ENCODE data around the gene TNIK.

TNIK gene

DNA sequence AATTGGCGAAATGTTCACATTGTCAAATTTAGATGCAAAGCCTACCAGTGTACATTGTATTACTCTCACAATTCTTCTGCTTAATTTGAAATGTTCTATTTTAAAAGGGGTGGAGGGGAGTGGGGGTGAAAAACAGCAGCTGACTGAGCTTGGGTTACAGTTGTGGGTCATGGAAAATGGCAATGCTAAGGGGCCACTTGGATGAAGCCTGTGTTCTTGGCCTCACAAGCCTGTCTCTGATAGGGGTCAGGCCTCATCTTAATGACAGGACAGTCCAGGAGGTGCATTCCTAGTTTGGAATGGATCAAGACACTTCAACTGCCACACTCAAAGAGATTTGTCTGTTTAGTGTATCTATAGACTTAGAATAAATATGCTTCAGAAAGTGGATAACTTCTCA lies 158.2 kb downstream of the TNIK start:
- Histone ChIP-seq H3K27ac (no peak overlapping the region), H3K36me3 (no peaks in the 10 kb centered on the region), H3K4me3 (no peak overlapping the region), H3K27me3 (no peaks in the 10 kb centered on the region), H3K9me3 (no peaks in the 10 kb centered on the region), H3K4me1 (peaks cover 0 to 24% (median 8%) of the 10 kb centered on the region in 4 donors)
- intact Hi-C loops (cut with DNase I; ENCODE audit: low total_unique reads), result no loop called here
- DNase-seq, result no peak
- TF ChIP-seq, protein P1, sequence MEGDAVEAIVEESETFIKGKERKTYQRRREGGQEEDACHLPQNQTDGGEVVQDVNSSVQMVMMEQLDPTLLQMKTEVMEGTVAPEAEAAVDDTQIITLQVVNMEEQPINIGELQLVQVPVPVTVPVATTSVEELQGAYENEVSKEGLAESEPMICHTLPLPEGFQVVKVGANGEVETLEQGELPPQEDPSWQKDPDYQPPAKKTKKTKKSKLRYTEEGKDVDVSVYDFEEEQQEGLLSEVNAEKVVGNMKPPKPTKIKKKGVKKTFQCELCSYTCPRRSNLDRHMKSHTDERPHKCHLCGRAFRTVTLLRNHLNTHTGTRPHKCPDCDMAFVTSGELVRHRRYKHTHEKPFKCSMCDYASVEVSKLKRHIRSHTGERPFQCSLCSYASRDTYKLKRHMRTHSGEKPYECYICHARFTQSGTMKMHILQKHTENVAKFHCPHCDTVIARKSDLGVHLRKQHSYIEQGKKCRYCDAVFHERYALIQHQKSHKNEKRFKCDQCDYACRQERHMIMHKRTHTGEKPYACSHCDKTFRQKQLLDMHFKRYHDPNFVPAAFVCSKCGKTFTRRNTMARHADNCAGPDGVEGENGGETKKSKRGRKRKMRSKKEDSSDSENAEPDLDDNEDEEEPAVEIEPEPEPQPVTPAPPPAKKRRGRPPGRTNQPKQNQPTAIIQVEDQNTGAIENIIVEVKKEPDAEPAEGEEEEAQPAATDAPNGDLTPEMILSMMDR (IDR thresholded peaks at IDR 0.05), result no peak

DNA sequence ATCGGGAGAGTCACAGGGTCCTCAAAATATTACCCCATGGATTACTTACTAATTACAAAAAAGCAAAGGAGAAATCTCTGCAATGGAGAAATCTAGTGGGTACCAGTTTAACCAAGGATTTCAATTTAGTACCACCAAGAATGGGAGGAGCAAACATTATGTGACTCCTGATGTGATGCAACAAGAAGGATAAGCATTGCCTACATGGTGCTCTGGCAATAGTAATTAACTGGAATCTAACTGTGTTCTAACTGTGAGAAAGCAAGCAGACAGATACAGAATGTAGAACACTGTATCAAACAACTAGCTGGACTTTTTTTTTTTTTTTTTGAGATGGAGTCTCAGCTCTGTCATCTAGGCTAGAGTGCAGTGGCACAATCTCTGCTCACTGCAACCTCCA lies 159.2 kb downstream of the TNIK start:
- no peak for DNase-seq
- TF ChIP-seq, protein P1 (IDR thresholded peaks at IDR 0.05), result no peak
- H3K9me3 ChIP-seq, result no peaks in the 10 kb centered on the region
- H3K4me3 ChIP-seq, result no peak overlapping the region
- H3K36me3 ChIP-seq, result no peaks in the 10 kb centered on the region
- peaks cover 0 to 25% (median 11%) of the 10 kb centered on the region in 4 donors for H3K4me1 ChIP-seq
- no peak overlapping the region for H3K27ac ChIP-seq
- intact Hi-C loops (cut with DNase I; ENCODE audit: low total_unique reads), result no loop called here
- no peaks in the 10 kb centered on the region for H3K27me3 ChIP-seq

DNA sequence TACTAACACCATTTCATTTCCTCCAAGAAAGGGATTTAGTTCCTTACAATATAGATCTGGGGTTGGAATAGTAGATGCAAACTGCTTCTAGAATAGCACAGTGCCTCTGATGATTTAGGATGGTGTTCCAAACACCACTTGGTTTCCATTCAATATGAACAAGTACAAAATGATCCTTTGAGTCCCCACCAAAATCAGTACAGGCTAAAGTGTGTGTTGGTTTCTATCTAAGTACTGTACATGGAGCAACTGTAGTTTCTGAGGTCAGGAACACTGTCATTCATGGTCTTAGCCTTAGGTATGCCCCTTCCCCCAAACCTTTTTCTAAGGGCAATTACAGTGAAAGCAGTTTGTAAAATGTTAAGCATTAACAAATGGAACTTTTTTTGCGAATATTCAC lies 162.3 kb downstream of the TNIK start:
- intact Hi-C loops (cut with DNase I; ENCODE audit: low total_unique reads), result no loop called here
- TF ChIP-seq, protein P1 (IDR thresholded peaks at IDR 0.05), result no peak
- no peaks in the 10 kb centered on the region for H3K36me3 ChIP-seq
- no peak overlapping the region for H3K4me3 ChIP-seq
- no peaks in the 10 kb centered on the region for H3K27me3 ChIP-seq
- no peak for DNase-seq
- H3K27ac ChIP-seq, result no peak overlapping the region
- peaks cover 0 to 36% (median 24%) of the 10 kb centered on the region in 4 donors for H3K4me1 ChIP-seq
- no peaks in the 10 kb centered on the region for H3K9me3 ChIP-seq

- Histone ChIP-seq H3K9me3 (no peaks in the 10 kb centered on the region), H3K4me3 (no peak overlapping the region), H3K27ac (peak overlapping the region in 1 of 2 donors; percentile 74), H3K27me3 (no peaks in the 10 kb centered on the region), H3K4me1 (peaks cover 0 to 38% (median 24%) of the 10 kb centered on the region in 4 donors), H3K36me3 (no peaks in the 10 kb centered on the region)
- DNase-seq, result no peak
- TF ChIP-seq, protein P1 (IDR thresholded peaks at IDR 0.05), result no peak
- intact Hi-C loops (cut with DNase I; ENCODE audit: low total_unique reads), result no loop called here
These were observed 163.0 kb downstream of the TNIK start for GRCh38 chr3:171297207-171297606.

- Histone ChIP-seq H3K4me1 (peaks cover 0 to 39% (median 24%) of the 10 kb centered on the region in 4 donors), H3K27me3 (no peaks in the 10 kb centered on the region), H3K36me3 (no peaks in the 10 kb centered on the region), H3K9me3 (no peaks in the 10 kb centered on the region), H3K27ac (peak overlapping the region; percentile 73 to 74), H3K4me3 (no peak overlapping the region)
- intact Hi-C loops (cut with DNase I; ENCODE audit: low total_unique reads), result no loop called here
- TF ChIP-seq, protein P1 (IDR thresholded peaks at IDR 0.05), result no peak
- DNase-seq, result no peak
These were observed 164.5 kb downstream of the TNIK start for GRCh38 chr3:171295484-171296373.

Data from tibial artery (tissue), 4 donors.